HUES48 (cell line): ENCODE results near the gene MYH9.
"Not testable (repeated sequence)": the region's sequence is repeated elsewhere in the genome, so short reads cannot be mapped to it uniquely, and the experiment has no call there.

ENCODE experiments used
- H3K27ac ChIP-seq: one replicate; pipeline ENCODE4 v1.7.0; 2013; ENCODE audit warnings: low read depth, low read length, inconsistent platforms
- H3K27me3 ChIP-seq: 2 replicates; pipeline ENCODE4 v1.6.1; 2013; ENCODE audit warnings: mild to moderate bottlenecking, low read length; ENCODE audit not compliant: control insufficient read depth, insufficient read depth
- H3K36me3 ChIP-seq: 2 replicates; pipeline ENCODE4 v1.6.1; 2013; ENCODE audit warnings: low read length; ENCODE audit not compliant: control insufficient read depth, insufficient read depth
- H3K4me1 ChIP-seq: 2 replicates; pipeline ENCODE4 v1.6.1; 2013; ENCODE audit warnings: mild to moderate bottlenecking, low read length; ENCODE audit not compliant: control insufficient read depth, insufficient read depth
- H3K4me3 ChIP-seq: 2 replicates; pipeline ENCODE4 v1.5.1; 2013; ENCODE audit warnings: mild to moderate bottlenecking, low read depth, low read length
- H3K9ac ChIP-seq: 2 replicates; pipeline ENCODE4 v1.6.1; 2013; ENCODE audit warnings: mild to moderate bottlenecking, low read depth, low read length, moderate library complexity
- H3K9me3 ChIP-seq: 2 replicates; pipeline ENCODE4 v1.6.1; 2013; ENCODE audit warnings: low read length; ENCODE audit not compliant: control insufficient read depth, insufficient read depth

The MYH9 gene

GRCh38 chr22:36387959-36388726 lies at the start of gene MYH9:
Gene MYH9, minus strand, starts transcription at chr22:36387967. Its CDS starts 38,731 bp downstream, at chr22:36349236.
- Histone ChIP-seq H3K27ac (peak within 1 kb of the TSS; percentile 96), H3K4me1 (peaks cover 20% of the 10 kb centered on the region), H3K9me3 (no peaks in the 10 kb centered on the region), H3K4me3 (peak within 1 kb of the TSS; percentile 87), H3K36me3 (peaks cover 3% of the 10 kb centered on the region; the same call in 1 of the 2 replicates), H3K9ac (peak within 1 kb of the TSS; percentile 86), H3K27me3 (no peaks in the 10 kb centered on the region)

- Histone ChIP-seq H3K4me3 (no peak overlapping the region), H3K4me1 (peaks cover 19% of the 10 kb centered on the region), H3K27me3 (no peaks in the 10 kb centered on the region), H3K9me3 (no peaks in the 10 kb centered on the region), H3K9ac (no peak overlapping the region), H3K27ac (peak overlapping the region; percentile 70), H3K36me3 (no peaks in the 10 kb centered on the region)
Observed at GRCh38 chr22:36435516-36436415, 48.0 kb upstream of the MYH9 start.

- no peaks in the 10 kb centered on the region for H3K36me3 ChIP-seq
- no peak overlapping the region for H3K4me3 ChIP-seq
- no peaks in the 10 kb centered on the region for H3K9me3 ChIP-seq
- H3K27ac ChIP-seq, result no peak overlapping the region
- peaks cover 16% of the 10 kb centered on the region for H3K4me1 ChIP-seq
- no peaks in the 10 kb centered on the region for H3K27me3 ChIP-seq
- no peak overlapping the region for H3K9ac ChIP-seq
Observed at GRCh38 chr22:36433318-36434231, 45.8 kb upstream of the MYH9 start.

GRCh38 chr22:36432592-36433317 lies 45.0 kb upstream of the MYH9 start:
- Histone ChIP-seq H3K9me3 (no peaks in the 10 kb centered on the region), H3K4me3 (no peak overlapping the region), H3K27ac (peak overlapping the region; percentile 27), H3K4me1 (peaks cover 16% of the 10 kb centered on the region), H3K9ac (no peak overlapping the region), H3K27me3 (no peaks in the 10 kb centered on the region), H3K36me3 (no peaks in the 10 kb centered on the region)

GRCh38 chr22:36431977-36432376 lies 44.2 kb upstream of the MYH9 start:
- Histone ChIP-seq H3K36me3 (no peaks in the 10 kb centered on the region), H3K9ac (no peak overlapping the region), H3K27ac (no peak overlapping the region)

GRCh38 chr22:36430863-36431262 lies 43.1 kb upstream of the MYH9 start:
- Histone ChIP-seq H3K9ac (no peak overlapping the region), H3K4me1 (peaks cover 21% of the 10 kb centered on the region)

More at GRCh38 chr22:36431977-36432376, 44.2 kb upstream of the MYH9 start:
- no peak overlapping the region for H3K4me3 ChIP-seq
- H3K4me1 ChIP-seq, result peaks cover 16% of the 10 kb centered on the region
- H3K9me3 ChIP-seq, result no peaks in the 10 kb centered on the region
- H3K27me3 ChIP-seq, result no peaks in the 10 kb centered on the region

GRCh38 chr22:36427952-36428351 lies 40.2 kb upstream of the MYH9 start:
- not testable (repeated sequence) for H3K27me3 ChIP-seq, H3K4me3 ChIP-seq, H3K9ac ChIP-seq, H3K9me3 ChIP-seq, H3K27ac ChIP-seq, H3K36me3 ChIP-seq
- H3K4me1 ChIP-seq, result peaks cover 13% of the 10 kb centered on the region

More at GRCh38 chr22:36430863-36431262, 43.1 kb upstream of the MYH9 start:
- no peak overlapping the region for H3K4me3 ChIP-seq
- H3K36me3 ChIP-seq, result no peaks in the 10 kb centered on the region
- no peaks in the 10 kb centered on the region for H3K9me3 ChIP-seq
- H3K27me3 ChIP-seq, result no peaks in the 10 kb centered on the region
- no peak overlapping the region for H3K27ac ChIP-seq

- no peaks in the 10 kb centered on the region for H3K27me3 ChIP-seq
- H3K4me1 ChIP-seq, result peaks cover 7% of the 10 kb centered on the region
- H3K27ac ChIP-seq, result peak overlapping the region; percentile 76
- H3K9ac ChIP-seq, result no peak overlapping the region
- H3K9me3 ChIP-seq, result no peaks in the 10 kb centered on the region
- no peaks in the 10 kb centered on the region for H3K36me3 ChIP-seq
- no peak overlapping the region for H3K4me3 ChIP-seq
Observed at GRCh38 chr22:36425977-36426523, 38.3 kb upstream of the MYH9 start.

- no peak overlapping the region for H3K27ac ChIP-seq
- H3K4me1 ChIP-seq, result peaks cover 7% of the 10 kb centered on the region
- no peak overlapping the region for H3K9ac ChIP-seq
Observed at GRCh38 chr22:36424901-36425579, 37.3 kb upstream of the MYH9 start.

More at GRCh38 chr22:36424901-36425579, 37.3 kb upstream of the MYH9 start:
- no peaks in the 10 kb centered on the region for H3K9me3 ChIP-seq
- no peaks in the 10 kb centered on the region for H3K36me3 ChIP-seq
- no peak overlapping the region for H3K4me3 ChIP-seq
- H3K27me3 ChIP-seq, result no peaks in the 10 kb centered on the region
